Ammon's horn (tissue), 1 donor: Measurements from ENCODE around the gene INCA1.
A peak's percentile ranks its signal among the peaks of the same experiment; 100 is the strongest.

Experiments
- DNase-seq: peaks from one replicate; pipeline ENCODE4 v3.0.0-alpha.2; 2016; ENCODE audit warnings: low spot score

INCA1 gene

GRCh38 chr17:4948166-4948930 lies 49.0 kb downstream of the INCA1 start, which contains the start of gene PFN1:
TSS of gene PFN1 (minus strand) at chr17:4948530. CDS start at chr17:4948394, 136 bp downstream.
- peak; percentile 91 for DNase-seq

GRCh38 chr17:4947411-4948165 lies 49.7 kb downstream of the INCA1 start:
- no peak for DNase-seq

DNA sequence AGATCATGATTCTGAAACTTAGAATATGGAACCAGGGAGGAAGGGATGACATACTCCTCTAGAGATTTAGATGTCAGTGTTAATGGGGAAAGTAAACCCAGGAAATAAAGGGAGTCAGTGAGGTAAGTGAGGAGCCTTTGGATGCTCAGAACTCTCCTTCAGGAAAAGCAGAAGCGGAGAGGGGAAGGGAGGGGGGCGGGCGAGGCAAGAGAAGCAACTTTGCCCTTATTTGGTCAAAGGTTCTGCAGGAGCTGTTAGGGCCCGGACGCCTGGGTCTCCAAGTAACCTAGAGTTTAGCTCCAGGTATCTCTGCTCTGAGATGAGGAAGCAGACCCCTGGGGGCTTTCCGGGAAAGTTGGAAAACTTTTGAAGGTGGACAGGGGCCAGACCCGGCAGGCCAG lies 50.3 kb downstream of the INCA1 start:
- no peak for DNase-seq

- DNase-seq = no peak
These were observed 50.9 kb downstream of the INCA1 start for GRCh38 chr17:4946312-4946976.

DNA sequence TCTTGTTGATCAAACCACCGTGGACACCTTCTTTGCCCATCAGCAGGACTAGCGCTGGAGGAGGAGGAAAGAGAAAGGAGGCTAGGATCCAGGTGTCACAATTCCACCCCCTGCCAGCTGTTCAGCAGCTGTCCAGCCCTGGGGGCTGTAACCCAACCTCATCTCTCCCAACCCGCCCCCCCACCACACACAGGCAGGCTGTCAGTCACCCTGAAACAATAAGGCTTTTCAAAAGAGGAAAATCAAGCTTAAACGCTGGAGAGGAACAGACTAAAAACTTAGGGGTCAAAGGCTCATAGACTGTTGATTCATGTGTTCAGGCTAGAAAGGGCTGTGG lies 51.4 kb downstream of the INCA1 start:
- DNase-seq = no peak

- peak; percentile 56 for DNase-seq
These were observed 52.0 kb downstream of the INCA1 start for GRCh38 chr17:4945176-4945943.

DNA sequence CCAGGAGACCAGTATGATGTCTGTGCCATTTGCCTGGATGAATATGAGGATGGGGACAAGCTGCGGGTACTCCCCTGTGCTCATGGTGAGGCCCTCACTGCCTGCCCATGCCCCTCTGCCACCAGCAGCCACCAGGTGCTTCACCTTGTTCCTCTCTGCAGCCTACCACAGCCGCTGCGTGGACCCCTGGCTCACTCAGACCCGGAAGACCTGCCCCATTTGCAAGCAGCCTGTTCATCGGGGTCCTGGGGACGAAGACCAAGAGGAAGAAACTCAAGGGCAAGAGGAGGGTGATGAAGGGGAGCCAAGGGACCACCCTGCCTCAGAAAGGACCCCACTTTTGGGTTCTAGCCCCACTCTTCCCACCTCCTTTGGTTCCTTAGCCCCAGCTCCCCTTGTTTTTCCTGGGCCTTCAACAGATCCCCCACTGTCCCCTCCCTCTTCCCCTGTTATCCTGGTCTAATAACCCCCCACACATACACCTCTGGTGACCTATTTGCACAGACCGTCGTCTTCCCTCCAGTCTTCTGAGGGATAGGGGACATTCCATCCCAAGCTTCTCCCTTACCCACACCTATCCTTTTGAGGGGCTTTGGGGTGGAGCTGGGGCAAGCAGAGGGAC lies 52.7 kb downstream of the INCA1 start:
- DNase-seq = no peak

DNA sequence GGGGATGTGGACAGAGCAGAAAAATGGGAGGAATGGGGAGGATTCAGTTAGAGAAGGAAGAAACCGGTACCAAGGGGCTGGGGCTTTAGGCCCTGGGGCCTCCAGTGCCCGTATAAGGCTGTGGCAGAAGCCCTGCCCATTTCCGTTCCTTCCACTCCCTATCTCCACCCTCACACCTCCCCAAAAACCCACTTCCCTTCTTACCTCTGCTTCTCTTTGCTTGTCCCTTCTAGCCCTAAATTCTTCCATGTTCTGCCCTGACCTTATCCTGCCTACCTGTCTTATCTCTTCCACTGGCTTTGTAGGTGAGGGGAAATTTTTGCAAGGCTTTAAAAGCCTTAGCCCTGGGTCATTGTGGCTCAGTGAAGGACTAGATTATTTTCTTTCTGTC lies 53.2 kb downstream of the INCA1 start:
- no peak for DNase-seq

DNA sequence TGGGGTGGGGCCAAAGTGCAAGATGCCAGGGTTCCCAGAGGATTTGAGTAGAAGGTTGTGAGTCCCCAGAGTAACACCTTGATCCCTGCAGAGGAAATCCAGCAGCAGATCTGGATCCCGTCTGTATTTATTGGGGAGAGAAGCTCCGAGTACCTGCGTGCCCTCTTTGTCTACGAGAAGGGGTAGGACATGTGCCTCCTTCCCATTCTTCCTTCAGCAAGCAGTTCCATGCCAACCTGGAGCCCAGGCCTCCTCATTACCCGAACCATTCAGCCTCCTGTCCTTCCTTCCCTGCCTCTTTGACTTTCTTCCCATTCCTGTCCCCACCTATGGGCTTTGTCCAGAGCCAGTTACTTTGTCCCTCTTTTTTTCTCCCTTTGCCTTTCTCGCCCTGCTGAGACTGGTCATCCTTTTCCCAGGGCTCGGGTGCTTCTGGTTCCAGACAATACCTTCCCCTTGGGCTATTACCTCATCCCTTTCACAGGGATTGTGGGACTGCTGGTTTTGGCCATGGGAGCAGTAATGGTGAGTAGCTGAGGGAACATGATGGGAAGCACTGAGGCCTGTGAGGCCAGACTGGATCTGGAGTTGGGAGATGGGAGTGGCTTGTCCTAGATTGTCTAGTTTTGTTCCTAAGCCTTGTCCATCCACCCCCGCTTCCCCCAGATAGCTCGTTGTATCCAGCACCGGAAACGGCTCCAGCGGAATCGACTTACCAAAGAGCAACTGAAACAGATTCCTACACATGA lies 54.4 kb downstream of the INCA1 start:
- no peak for DNase-seq

DNA sequence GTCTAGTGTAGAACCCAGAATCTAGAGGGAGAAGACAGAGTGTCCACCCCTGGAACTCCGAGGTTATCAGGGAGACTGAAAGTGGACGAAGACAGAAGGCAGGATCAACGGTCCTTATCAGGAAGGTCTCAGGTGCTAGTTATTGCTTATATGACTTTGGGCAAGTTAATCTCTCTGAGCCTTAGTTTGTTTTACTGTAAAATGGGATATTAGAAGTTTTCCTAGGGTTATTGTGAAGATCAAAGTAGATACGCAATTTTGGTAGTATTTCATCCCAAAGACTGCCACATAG lies 56.1 kb downstream of the INCA1 start:
- DNase-seq = no peak

DNA sequence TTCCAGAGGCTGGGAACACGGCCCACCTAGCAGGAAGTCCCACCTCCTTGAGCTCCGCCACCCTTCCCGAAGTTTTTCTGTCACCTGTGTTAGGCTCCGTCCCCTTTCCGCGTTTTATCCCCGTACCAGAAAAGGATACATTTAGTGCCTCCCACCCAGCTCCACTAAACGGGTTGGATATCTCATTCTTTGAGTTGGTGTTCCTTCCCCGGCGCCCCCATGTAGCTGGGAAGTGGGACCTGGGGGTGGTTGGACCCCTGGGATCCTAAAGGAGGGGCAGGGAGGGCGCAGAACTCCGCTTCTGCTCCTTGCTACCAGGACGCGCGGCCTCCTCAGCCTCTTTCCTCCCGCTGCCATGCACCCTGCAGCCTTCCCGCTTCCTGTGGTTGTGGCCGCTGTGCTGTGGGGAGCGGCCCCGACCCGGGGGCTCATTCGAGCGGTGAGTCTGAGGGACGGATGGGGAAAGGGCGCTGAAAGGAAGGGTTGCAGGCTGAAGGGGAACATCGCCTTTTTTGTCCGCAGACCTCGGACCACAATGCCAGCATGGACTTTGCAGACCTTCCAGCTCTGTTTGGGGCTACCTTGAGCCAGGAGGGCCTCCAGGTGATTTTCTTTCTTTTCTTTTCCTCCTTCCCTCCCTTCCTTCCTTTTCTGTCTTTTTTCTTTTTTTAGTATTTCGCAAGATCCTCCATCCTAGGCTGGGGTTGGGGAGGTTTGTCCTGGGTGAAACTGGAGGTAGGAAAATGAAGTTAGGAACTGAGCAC lies 56.6 kb downstream of the INCA1 start:
- peak; percentile 90 for DNase-seq

DNA sequence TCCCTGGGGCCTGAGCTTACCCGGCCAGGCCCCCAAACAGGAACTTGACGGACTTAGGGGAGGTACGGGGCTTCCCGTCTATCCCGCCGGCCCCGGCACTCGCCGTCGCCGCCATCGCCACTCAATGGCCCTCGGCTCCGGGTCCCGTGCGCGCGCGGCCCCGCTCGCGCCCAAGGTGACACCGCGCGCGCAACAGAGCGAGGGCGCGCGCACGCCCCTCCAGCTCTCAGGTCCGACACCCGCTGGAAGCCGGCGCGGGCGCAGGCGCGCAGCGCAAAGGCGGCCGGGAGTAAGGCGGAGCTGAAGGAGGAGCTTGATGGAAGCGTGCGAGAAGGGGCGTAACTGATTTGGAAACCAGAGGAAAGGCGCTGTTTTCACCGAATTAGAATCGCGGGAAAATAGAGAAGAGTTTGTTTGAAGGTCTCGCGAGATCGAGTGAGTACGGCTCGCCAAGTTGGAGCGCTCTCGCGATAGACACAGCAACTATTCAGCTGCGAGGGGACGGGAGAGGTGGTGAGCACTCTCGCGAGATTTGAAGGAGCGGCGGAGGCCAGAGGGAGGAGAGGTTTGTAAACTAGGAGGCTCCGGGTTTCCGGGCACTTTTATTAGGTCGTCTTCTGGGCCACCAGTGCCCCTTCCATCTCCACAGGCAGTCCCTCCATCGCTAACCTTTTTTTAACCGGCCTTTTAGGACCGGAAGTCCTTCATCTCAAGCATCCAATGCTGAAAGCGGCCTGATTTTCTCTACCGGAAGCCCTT lies 57.3 kb downstream of the INCA1 start, which contains the start of the genes RNF167 and SLC25A11:
RNF167 (plus strand) TSS at position 473 of the 759 bp plus-strand sequence. CDS start 642 bp downstream, outside the sequence.
SLC25A11 (minus strand) TSS at position 251 of the 759 bp plus-strand sequence; CDS start at position 115, 136 bp downstream.
- peak; percentile 99 for DNase-seq

GRCh38 chr17:4939546-4939795 lies 57.9 kb downstream of the INCA1 start:
- no peak for DNase-seq

- DNase-seq = no peak
These were observed 58.4 kb downstream of the INCA1 start for GRCh38 chr17:4938688-4939545.
